Upper lobe of left lung (tissue), 4 donors: ENCODE data around the gene ACP7.

Experiments used
- POLR2AphosphoS5 ChIP-seq, 2 donors: sonication (generic); formaldehyde crosslinking; IDR thresholded peaks; one replicate each; pipeline ENCODE4 v1.5.1; 2017; ENCODE audit warnings: antibody characterized with exemption in 2 of 2
- TF ChIP-seq, protein P1 (sequence below), 6 experiments: fragments of 450-650 bp in 4 of 6; fragments of 200-600 bp in 2 of 6; sonication (generic) in 2 of 6; IDR thresholded peaks; one replicate each; pipeline ENCODE4 v1.5.1; 2016 to 2019; ENCODE audit warnings: antibody characterized with exemption in 6 of 6

DNA sequence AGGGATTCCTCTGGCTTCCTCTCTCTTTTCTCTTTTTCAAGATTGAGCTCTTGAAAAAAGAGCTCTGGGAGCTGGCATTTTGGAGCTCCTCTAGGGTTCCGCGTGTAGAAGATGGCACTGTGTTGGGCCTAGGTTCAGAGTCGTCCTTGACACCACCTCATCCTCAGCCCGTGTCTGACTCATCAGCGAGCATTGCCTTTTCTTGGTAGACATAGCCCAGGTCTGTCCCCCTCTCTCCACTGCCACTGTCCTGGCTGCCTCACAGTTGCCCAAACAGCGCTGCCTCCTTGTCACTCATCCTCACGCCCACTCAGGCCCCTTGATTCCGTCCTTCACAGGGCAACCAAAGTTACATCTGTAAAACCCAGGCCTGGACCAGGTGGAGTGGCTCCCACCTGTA, 66.1 kb downstream of the ACP7 start:
- TF ChIP-seq, protein P1, sequence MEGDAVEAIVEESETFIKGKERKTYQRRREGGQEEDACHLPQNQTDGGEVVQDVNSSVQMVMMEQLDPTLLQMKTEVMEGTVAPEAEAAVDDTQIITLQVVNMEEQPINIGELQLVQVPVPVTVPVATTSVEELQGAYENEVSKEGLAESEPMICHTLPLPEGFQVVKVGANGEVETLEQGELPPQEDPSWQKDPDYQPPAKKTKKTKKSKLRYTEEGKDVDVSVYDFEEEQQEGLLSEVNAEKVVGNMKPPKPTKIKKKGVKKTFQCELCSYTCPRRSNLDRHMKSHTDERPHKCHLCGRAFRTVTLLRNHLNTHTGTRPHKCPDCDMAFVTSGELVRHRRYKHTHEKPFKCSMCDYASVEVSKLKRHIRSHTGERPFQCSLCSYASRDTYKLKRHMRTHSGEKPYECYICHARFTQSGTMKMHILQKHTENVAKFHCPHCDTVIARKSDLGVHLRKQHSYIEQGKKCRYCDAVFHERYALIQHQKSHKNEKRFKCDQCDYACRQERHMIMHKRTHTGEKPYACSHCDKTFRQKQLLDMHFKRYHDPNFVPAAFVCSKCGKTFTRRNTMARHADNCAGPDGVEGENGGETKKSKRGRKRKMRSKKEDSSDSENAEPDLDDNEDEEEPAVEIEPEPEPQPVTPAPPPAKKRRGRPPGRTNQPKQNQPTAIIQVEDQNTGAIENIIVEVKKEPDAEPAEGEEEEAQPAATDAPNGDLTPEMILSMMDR (IDR thresholded peaks at IDR 0.05): no peak
- TF ChIP-seq POLR2AphosphoS5 (IDR thresholded peaks at IDR 0.05): no peak
